Karpas-422 (cell line): ENCODE results near the gene CAGE1. TPM values are rescaled to one million over a fixed set of nuclear protein-coding genes. Genes with fewer than 3 reads are reported as not detected.

Experiments used
- DNase-seq: peaks from one replicate; pipeline ENCODE4 v3.0.0-alpha.2; 2015
- H2AFZ ChIP-seq: fragments of 200-600 bp; sonication (generic); 2 replicates; pipeline ENCODE4 v1.6.1; 2014; ENCODE audit warnings: antibody characterized with exemption, low read length, mixed read lengths
- H3K27ac ChIP-seq: fragments of 200-600 bp; sonication (generic); 2 replicates; pipeline ENCODE4 v1.5.1; 2014; ENCODE audit warnings: mild to moderate bottlenecking, low read length, moderate library complexity
- H3K27me3 ChIP-seq: fragments of 200-600 bp; sonication (generic); 2 replicates; pipeline ENCODE4 v1.6.1; 2014; ENCODE audit warnings: low read length, mixed read lengths
- H3K36me3 ChIP-seq: fragments of 200-600 bp; sonication (generic); 2 replicates; pipeline ENCODE4 v1.6.1; 2014; ENCODE audit warnings: low read length, mixed read lengths; ENCODE audit not compliant: insufficient read depth
- H3K4me1 ChIP-seq: fragments of 200-600 bp; sonication (generic); 2 replicates; pipeline ENCODE4 v1.6.1; 2014; ENCODE audit warnings: mild to moderate bottlenecking, low read length, mixed read lengths
- H3K4me2 ChIP-seq: fragments of 200-600 bp; sonication (generic); 2 replicates; pipeline ENCODE4 v1.6.1; 2014; ENCODE audit warnings: low read length, low read depth, mild to moderate bottlenecking; ENCODE audit not compliant: poor library complexity, severe bottlenecking
- H3K4me3 ChIP-seq: fragments of 200-600 bp; sonication (generic); 2 replicates; pipeline ENCODE4 v1.5.1; 2014; ENCODE audit warnings: mild to moderate bottlenecking, antibody characterized with exemption, low read length, mixed read lengths
- H3K79me2 ChIP-seq: fragments of 200-600 bp; sonication (generic); 2 replicates; pipeline ENCODE4 v1.6.1; 2014; ENCODE audit warnings: mild to moderate bottlenecking, low read length, mixed read lengths
- H3K9ac ChIP-seq: fragments of 200-600 bp; sonication (generic); 2 replicates; pipeline ENCODE4 v1.6.0; 2014; ENCODE audit warnings: low read length
- H3K9me2 ChIP-seq: fragments of 200-600 bp; sonication (generic), shearing (Covaris generic); replicated peaks from 2 replicates; pipeline ENCODE4 v1.6.0; 2014; ENCODE audit warnings: mild to moderate bottlenecking, low read length, moderate library complexity; ENCODE audit not compliant: insufficient read depth
- H3K9me3 ChIP-seq: fragments of 300-700, 200-600 bp; sonication (generic); 2 replicates; pipeline ENCODE4 v1.6.1; 2014; ENCODE audit warnings: low read length, mixed read lengths
- H4K20me1 ChIP-seq: fragments of 200-600 bp; sonication (generic); 2 replicates; pipeline ENCODE4 v1.6.1; 2014; ENCODE audit warnings: mild to moderate bottlenecking, antibody characterized with exemption, low read length, low read depth; ENCODE audit not compliant: insufficient read depth
- total RNA-seq: library from RNA; depleted of rRNA; stranded (reverse); fragments of >200 nt; shearing (Covaris generic); gene quantifications from 2 replicates; pipeline ENCODE4 v1.2.3, GENCODE V29; 2014; ENCODE audit warnings: low replicate concordance

The CAGE1 gene
- total RNA-seq, 1 experiment from 2014 or later = not detected

GRCh38 chr6:7414811-7415210, 25.3 kb upstream of the CAGE1 start:
- no peaks in the 10 kb centered on the region for H4K20me1 ChIP-seq
- no peaks in the 10 kb centered on the region for H3K27me3 ChIP-seq

GRCh38 chr6:7413151-7413823, 23.7 kb upstream of the CAGE1 start:
- Histone ChIP-seq H3K27me3 (no peaks in the 10 kb centered on the region), H3K4me1 (no peaks in the 10 kb centered on the region), H3K36me3 (peaks cover 61% of the 10 kb centered on the region), H3K9ac (no peak overlapping the region), H3K9me2 (no peaks in the 10 kb centered on the region), H3K9me3 (no peaks in the 10 kb centered on the region), H2AFZ (no peak overlapping the region), H4K20me1 (no peaks in the 10 kb centered on the region), H3K4me3 (no peak overlapping the region), H3K4me2 (no peak overlapping the region), H3K27ac (no peak overlapping the region), H3K79me2 (no peaks in the 10 kb centered on the region)
- no peak for DNase-seq

More at GRCh38 chr6:7414811-7415210, 25.3 kb upstream of the CAGE1 start:
- Histone ChIP-seq H3K4me3 (no peak overlapping the region), H3K27ac (no peak overlapping the region), H3K36me3 (peaks cover 58% of the 10 kb centered on the region), H3K4me1 (no peaks in the 10 kb centered on the region), H3K9me2 (no peaks in the 10 kb centered on the region), H3K79me2 (no peaks in the 10 kb centered on the region), H2AFZ (no peak overlapping the region), H3K9ac (no peak overlapping the region), H3K9me3 (no peaks in the 10 kb centered on the region), H3K4me2 (no peak overlapping the region)
- no peak for DNase-seq

GRCh38 chr6:7411328-7411727, 21.8 kb upstream of the CAGE1 start:
- no peaks in the 10 kb centered on the region for H3K9me2 ChIP-seq

GRCh38 chr6:7410851-7411250, 21.3 kb upstream of the CAGE1 start:
- Histone ChIP-seq H3K9me2 (no peaks in the 10 kb centered on the region), H2AFZ (no peak overlapping the region), H4K20me1 (no peaks in the 10 kb centered on the region), H3K9ac (no peak overlapping the region), H3K79me2 (no peaks in the 10 kb centered on the region), H3K4me3 (no peak overlapping the region), H3K36me3 (peaks cover 64% of the 10 kb centered on the region), H3K9me3 (no peaks in the 10 kb centered on the region), H3K4me2 (no peak overlapping the region), H3K27ac (no peak overlapping the region), H3K27me3 (no peaks in the 10 kb centered on the region), H3K4me1 (no peaks in the 10 kb centered on the region)
- no peak for DNase-seq

More at GRCh38 chr6:7411328-7411727, 21.8 kb upstream of the CAGE1 start:
- Histone ChIP-seq H3K4me1 (no peaks in the 10 kb centered on the region), H3K27me3 (no peaks in the 10 kb centered on the region), H3K4me3 (no peak overlapping the region), H3K79me2 (no peaks in the 10 kb centered on the region), H3K36me3 (peaks cover 65% of the 10 kb centered on the region), H2AFZ (no peak overlapping the region), H4K20me1 (no peaks in the 10 kb centered on the region), H3K27ac (no peak overlapping the region), H3K4me2 (no peak overlapping the region), H3K9ac (no peak overlapping the region), H3K9me3 (no peaks in the 10 kb centered on the region)
- no peak for DNase-seq

- no peak overlapping the region for H3K27ac ChIP-seq
- no peak overlapping the region for H3K4me2 ChIP-seq
- H3K4me3 ChIP-seq = no peak overlapping the region
- no peaks in the 10 kb centered on the region for H3K9me2 ChIP-seq
- H3K36me3 ChIP-seq = peaks cover 63% of the 10 kb centered on the region
- no peaks in the 10 kb centered on the region for H3K79me2 ChIP-seq
- no peaks in the 10 kb centered on the region for H3K9me3 ChIP-seq
- no peak overlapping the region for H3K9ac ChIP-seq
- DNase-seq = no peak
- H3K27me3 ChIP-seq = no peaks in the 10 kb centered on the region
- no peaks in the 10 kb centered on the region for H3K4me1 ChIP-seq
- H4K20me1 ChIP-seq = no peaks in the 10 kb centered on the region
- no peak overlapping the region for H2AFZ ChIP-seq
Measured at GRCh38 chr6:7409740-7410139, 20.2 kb upstream of the CAGE1 start.

- Histone ChIP-seq H4K20me1 (no peaks in the 10 kb centered on the region), H3K9me3 (no peaks in the 10 kb centered on the region), H3K4me3 (no peak overlapping the region), H3K9me2 (no peaks in the 10 kb centered on the region), H3K36me3 (peaks cover 73% of the 10 kb centered on the region), H3K4me1 (no peaks in the 10 kb centered on the region), H3K27ac (no peak overlapping the region), H3K27me3 (no peaks in the 10 kb centered on the region), H3K4me2 (no peak overlapping the region), H3K79me2 (no peaks in the 10 kb centered on the region), H3K9ac (no peak overlapping the region), H2AFZ (no peak overlapping the region)
- DNase-seq = no peak
Measured at GRCh38 chr6:7406743-7407142, 17.2 kb upstream of the CAGE1 start.

GRCh38 chr6:7404546-7404945, 15.0 kb upstream of the CAGE1 start:
- Histone ChIP-seq H3K27ac (no peak overlapping the region), H3K9ac (no peak overlapping the region), H3K4me3 (no peak overlapping the region), H4K20me1 (no peaks in the 10 kb centered on the region), H3K9me2 (no peaks in the 10 kb centered on the region), H3K4me1 (no peaks in the 10 kb centered on the region), H2AFZ (no peak overlapping the region), H3K9me3 (no peaks in the 10 kb centered on the region), H3K36me3 (peaks cover 76% of the 10 kb centered on the region), H3K79me2 (peaks cover 13% of the 10 kb centered on the region; the same call in 1 of the 2 replicates), H3K27me3 (no peaks in the 10 kb centered on the region), H3K4me2 (no peak overlapping the region)
- no peak for DNase-seq

- no peaks in the 10 kb centered on the region for H3K9me2 ChIP-seq
- H3K9ac ChIP-seq = no peak overlapping the region
- peaks cover 87% of the 10 kb centered on the region for H3K36me3 ChIP-seq
- no peak overlapping the region for H2AFZ ChIP-seq
- H3K4me2 ChIP-seq = no peak overlapping the region
- no peaks in the 10 kb centered on the region for H3K9me3 ChIP-seq
- DNase-seq = no peak
- H3K4me3 ChIP-seq = no peak overlapping the region
- no peaks in the 10 kb centered on the region for H4K20me1 ChIP-seq
- H3K27me3 ChIP-seq = no peaks in the 10 kb centered on the region
- peaks cover 23% of the 10 kb centered on the region; the same call in 1 of the 2 replicates for H3K79me2 ChIP-seq
- no peak overlapping the region for H3K27ac ChIP-seq
- no peaks in the 10 kb centered on the region for H3K4me1 ChIP-seq
Measured at GRCh38 chr6:7402716-7403115, 13.2 kb upstream of the CAGE1 start.
